NCI-H146 treated with DMSO at 0.1 percent for 48 hours (cell line): ENCODE measurements around the gene ADGRD1.

Experiments
- DNase-seq: peaks from one replicate; lab custom pipeline; 2025; ENCODE audit not compliant: unreplicated experiment; lab: John Stamatoyannopoulos, UW

Gene ADGRD1

GRCh38 chr12:131038961-131039950 lies 85.5 kb downstream of the ADGRD1 start:
- no peak for DNase-seq

- no peak for DNase-seq
Measured at GRCh38 chr12:131040491-131040890, 86.8 kb downstream of the ADGRD1 start.

GRCh38 chr12:131041216-131041967 lies 87.7 kb downstream of the ADGRD1 start:
- DNase-seq, result no peak

GRCh38 chr12:131041968-131042833 lies 88.5 kb downstream of the ADGRD1 start:
- no peak for DNase-seq

GRCh38 chr12:131042834-131043245 lies 89.1 kb downstream of the ADGRD1 start:
- no peak for DNase-seq

- no peak for DNase-seq
Measured at GRCh38 chr12:131043401-131043871, 89.7 kb downstream of the ADGRD1 start.

GRCh38 chr12:131044136-131044535 lies 90.4 kb downstream of the ADGRD1 start:
- DNase-seq, result no peak

- no peak for DNase-seq
Measured at GRCh38 chr12:131044760-131045381, 91.2 kb downstream of the ADGRD1 start.

- no peak for DNase-seq
Measured at GRCh38 chr12:131045705-131046460, 92.2 kb downstream of the ADGRD1 start.

- no peak for DNase-seq
Measured at GRCh38 chr12:131046813-131047788, 93.4 kb downstream of the ADGRD1 start.

GRCh38 chr12:131047789-131048610 lies 94.3 kb downstream of the ADGRD1 start:
- no peak for DNase-seq

GRCh38 chr12:131048611-131048990 lies 94.9 kb downstream of the ADGRD1 start:
- DNase-seq, result no peak

- no peak for DNase-seq
Measured at GRCh38 chr12:131049002-131049401, 95.3 kb downstream of the ADGRD1 start.

GRCh38 chr12:131049549-131050339 lies 96.0 kb downstream of the ADGRD1 start:
- DNase-seq, result no peak

GRCh38 chr12:131050463-131051154 lies 96.9 kb downstream of the ADGRD1 start:
- DNase-seq, result no peak

GRCh38 chr12:131051155-131051473 lies 97.4 kb downstream of the ADGRD1 start:
- no peak for DNase-seq
